Mesangial cell (primary cell): ENCODE results near the gene BICRA. TPM values are rescaled to one million over a fixed set of nuclear protein-coding genes. Genes with fewer than 3 reads are reported as not detected.

Source experiments
- total RNA-seq: library from RNA; depleted of rRNA; stranded (reverse); fragments of >200 nt; gene quantifications from 2 replicates; pipeline ENCODE4 v1.2.3, GENCODE V29; 2015

The BICRA gene
- total RNA-seq: 6.1 and 6.4 TPM in 2 replicates

GRCh38 chr19:47608969-47609905, at the start of gene BICRA:
Gene BICRA (plus strand): TSS chr19:47609134. CDS start chr19:47673575, 64,441 bp downstream.

DNA sequence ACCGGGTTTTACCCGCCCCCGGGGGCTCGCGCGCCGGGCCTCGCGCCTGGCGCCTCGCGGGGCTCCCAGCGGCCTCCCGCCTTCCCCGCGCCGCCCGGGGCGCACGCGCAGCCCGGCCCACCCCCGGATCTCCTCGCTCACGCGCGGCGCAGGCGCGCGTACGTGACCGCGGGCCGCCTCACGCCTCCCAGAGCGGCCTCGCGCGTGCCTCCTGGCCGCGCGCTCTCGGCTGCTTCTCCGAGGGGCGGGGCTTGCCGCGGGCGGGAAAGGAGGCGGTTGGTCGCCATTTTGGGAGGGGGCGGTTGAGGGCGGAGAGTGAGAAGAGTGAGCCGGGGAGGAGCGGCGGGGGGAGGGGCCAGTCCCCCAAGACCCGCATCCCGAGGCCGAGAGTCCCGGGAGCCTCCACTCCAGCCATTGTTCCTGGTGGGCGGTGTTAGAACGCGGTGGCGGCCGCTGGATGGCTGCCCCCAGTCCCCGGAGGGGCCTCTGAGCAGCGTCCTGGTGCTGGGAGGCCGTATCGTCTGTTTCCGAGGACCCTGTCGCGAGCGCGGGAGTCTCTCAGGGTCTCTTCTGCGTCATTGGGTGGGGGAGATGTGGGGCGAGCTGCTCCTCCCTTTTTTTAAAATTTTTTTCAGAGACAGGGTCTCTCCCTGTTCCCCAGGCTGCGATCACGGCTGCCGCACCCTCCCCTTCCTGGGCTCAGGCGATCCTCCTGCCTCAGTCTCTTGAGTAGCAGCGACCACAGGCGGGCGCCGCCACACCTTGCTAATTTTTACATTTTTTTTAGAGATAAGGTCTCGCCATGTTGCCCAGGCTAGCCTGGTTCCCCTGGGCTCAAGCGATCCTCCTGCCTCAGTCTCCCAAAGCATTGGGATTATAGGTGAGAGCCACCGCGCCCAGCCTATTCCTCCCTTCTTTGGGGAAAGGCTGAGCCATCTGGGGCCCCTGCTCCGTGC, 35.6 kb upstream of the BICRA start, which contains the start of gene ZNF541:
TSS of gene ZNF541 (minus strand) at position 78 of the 956 bp plus-strand sequence. CDS start 17,292 bp downstream, outside the sequence.

DNA sequence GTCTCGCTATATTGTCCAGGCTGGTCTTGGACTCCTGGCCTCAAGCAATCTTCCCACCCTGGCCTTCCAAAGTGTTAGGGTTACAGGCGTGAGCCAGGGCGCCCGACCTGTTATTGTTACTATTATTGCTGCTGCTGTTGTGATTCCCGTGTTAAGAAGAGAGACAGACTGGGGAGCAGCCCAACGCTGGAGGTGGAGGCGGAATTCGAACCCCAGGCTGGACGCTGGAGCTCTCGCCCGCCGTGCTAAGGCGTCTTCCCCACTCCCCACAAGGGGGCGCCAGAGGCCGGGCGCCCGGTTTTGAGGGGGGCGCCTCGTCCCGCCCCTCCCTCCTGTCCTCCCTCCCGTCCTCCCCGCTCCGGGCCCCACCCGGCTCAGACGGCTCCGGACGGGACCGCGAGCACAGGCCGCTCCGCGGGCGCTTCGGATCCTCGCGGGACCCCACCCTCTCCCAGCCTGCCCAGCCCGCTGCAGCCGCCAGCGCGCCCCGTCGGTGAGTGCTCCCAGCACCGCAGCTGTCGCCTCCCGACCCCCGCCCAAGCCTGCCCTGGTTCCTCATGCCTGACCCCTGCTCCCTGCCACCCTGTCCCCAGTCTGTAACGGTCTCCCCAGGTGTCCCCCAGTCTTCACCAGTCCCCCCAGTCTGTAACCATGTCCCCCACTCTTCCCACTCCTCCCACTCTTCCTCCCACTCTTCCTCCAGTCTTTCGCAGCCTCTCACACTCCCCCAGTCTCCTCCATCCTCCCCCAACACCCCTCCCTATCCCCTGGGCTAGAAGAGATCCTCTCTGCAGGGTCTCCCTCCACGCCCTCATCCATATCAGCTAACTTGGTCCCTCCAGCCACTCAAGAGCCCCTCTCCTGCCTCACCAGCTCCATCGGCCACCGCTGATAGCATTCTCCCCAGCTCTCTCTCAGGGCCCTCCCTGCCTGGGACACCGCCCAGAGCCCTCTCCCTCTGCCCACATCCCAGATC, 104.4 kb downstream of the BICRA start, which contains the start of gene EHD2:
TSS of gene EHD2 (plus strand) at position 377 of the 976 bp plus-strand sequence. CDS start 3,191 bp downstream, outside the sequence.

DNA sequence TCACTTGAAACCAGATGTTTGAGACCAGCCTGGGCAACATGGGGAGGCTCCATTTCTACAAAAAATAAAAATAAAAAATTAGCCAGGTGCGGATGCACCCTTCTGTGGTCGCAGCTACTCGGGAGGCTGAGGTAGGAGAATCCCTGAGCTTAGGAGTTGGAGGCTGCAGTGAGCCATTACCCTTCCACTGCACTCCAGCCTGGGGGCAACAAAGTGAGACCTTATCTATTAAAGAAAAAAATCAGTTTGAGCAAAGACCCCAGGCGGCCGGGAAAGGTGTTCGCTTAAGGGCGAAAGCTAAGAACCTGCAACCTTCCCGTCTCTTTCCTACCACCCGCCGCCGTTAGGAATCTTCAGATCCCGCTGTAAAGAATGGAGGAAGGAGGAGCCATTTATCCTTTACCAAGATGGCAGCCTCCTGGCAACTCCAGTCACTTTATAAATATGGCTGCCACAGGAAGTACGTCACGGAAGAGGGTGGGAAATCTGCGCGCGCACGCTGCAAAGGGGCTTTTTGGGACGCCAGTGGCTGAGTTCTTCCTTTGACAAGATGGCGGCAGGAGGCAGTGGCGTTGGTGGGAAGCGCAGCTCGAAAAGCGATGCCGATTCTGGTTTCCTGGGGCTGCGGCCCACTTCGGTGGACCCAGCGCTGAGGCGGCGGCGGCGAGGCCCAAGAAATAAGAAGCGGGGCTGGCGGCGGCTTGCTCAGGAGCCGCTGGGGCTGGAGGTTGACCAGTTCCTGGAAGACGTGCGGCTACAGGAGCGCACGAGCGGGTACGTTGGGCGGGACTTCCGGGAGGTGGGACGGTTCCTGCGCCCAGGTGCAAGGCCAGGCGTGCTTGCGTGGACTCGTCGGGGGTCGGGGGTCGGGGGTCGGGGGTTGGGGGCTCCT, 136.3 kb downstream of the BICRA start, which contains the start of gene NOP53:
TSS of gene NOP53 (plus strand) at position 537 of the 892 bp plus-strand sequence. CDS start at position 551, 14 bp downstream.

Other genes starting within 250 kb of the BICRA start
- gene MEIS3, start 189.6 kb upstream of the BICRA start, total RNA-seq: 6.0 and 12.4 TPM in 2 replicates
- gene SLC8A2, start 137.2 kb upstream of the BICRA start, total RNA-seq: not detected in 2 replicates
- 6.6 and 7.7 TPM in 2 replicates for gene KPTN, start 124.9 kb upstream of the BICRA start, total RNA-seq
- gene NAPA, start 94.1 kb upstream of the BICRA start, total RNA-seq: 94.7 and 108 TPM in 2 replicates
- 0.13 TPM in 1 of 2 replicates, not detected in the other for gene ZNF541, start 36.0 kb upstream of the BICRA start, total RNA-seq
- 125 and 161 TPM in 2 replicates for gene EHD2, start 104.3 kb downstream of the BICRA start, total RNA-seq
- gene NOP53, start 136.4 kb downstream of the BICRA start, total RNA-seq: 112 and 234 TPM in 2 replicates
- 227 and 272 TPM in 2 replicates for gene SELENOW, start 169.6 kb downstream of the BICRA start, total RNA-seq
- gene TPRX1, start 195.4 kb downstream of the BICRA start, total RNA-seq: not detected in 2 replicates
- gene CRX, start 212.8 kb downstream of the BICRA start, total RNA-seq: not detected in 2 replicates